Neural crest cell (in vitro differentiated cells): ENCODE measurements around the gene PARP4. TPM values are rescaled to one million over a fixed set of nuclear protein-coding genes. Genes with fewer than 3 reads are reported as not detected.
A peak's percentile ranks its signal among the peaks of the same experiment; 100 is the strongest.
"Not testable (repeated sequence)": the region's sequence is repeated elsewhere in the genome, so short reads cannot be mapped to it uniquely, and the experiment has no call there.

Source experiments
- DNase-seq: peaks from one replicate; pipeline ENCODE4 v3.0.0; 2021; ENCODE audit warnings: low read depth, mixed read lengths, low spot score
- H3K27ac Mint-ChIP-seq: one replicate; pipeline ENCODE4 v1.8.0; 2021; ENCODE audit warnings: mild to moderate bottlenecking, mixed read lengths; ENCODE audit not compliant: unreplicated experiment
- H3K27me3 Mint-ChIP-seq: 2 replicates; pipeline ENCODE4 v1.8.0; 2021; ENCODE audit warnings: low read depth, mild to moderate bottlenecking, mixed read lengths
- H3K36me3 Mint-ChIP-seq: 2 replicates; pipeline ENCODE4 v1.8.0; 2021; ENCODE audit warnings: low read depth, mild to moderate bottlenecking, mixed read lengths
- H3K4me1 Mint-ChIP-seq: 2 replicates; pipeline ENCODE4 v1.8.0; 2021; ENCODE audit warnings: mixed read lengths
- H3K4me3 Mint-ChIP-seq: one replicate; pipeline ENCODE4 v1.8.0; 2021; ENCODE audit warnings: mild to moderate bottlenecking, mixed read lengths
- H3K9me3 Mint-ChIP-seq: 2 replicates; pipeline ENCODE4 v1.8.0; 2021; ENCODE audit warnings: mixed read lengths
- CTCF ChIP-seq: fragments of 200-600 bp; sonication (generic); conservative IDR thresholded peaks from 2 replicates; pipeline ENCODE4 v1.5.0; 2021; ENCODE audit warnings: antibody characterized with exemption, mild to moderate bottlenecking
- total RNA-seq: library from RNA; stranded (reverse); gene quantifications from 2 replicates; pipeline ENCODE4 v1.2.1, GENCODE V29; 2021

The PARP4 gene
- total RNA-seq, 1 donor from 2014 or later: 36.3 TPM

- TF ChIP-seq CTCF: no peak
- H3K27me3 Mint-ChIP-seq: no peaks in the 10 kb centered on the region
- H3K36me3 Mint-ChIP-seq: no peaks in the 10 kb centered on the region
- no peaks in the 10 kb centered on the region for H3K4me1 Mint-ChIP-seq
- no peak for DNase-seq
- H3K9me3 Mint-ChIP-seq: no peaks in the 10 kb centered on the region
- no peak overlapping the region for H3K4me3 Mint-ChIP-seq
- no peak overlapping the region for H3K27ac Mint-ChIP-seq
These were observed 125.5 kb downstream of the PARP4 start for GRCh38 chr13:24386816-24387708.

- no peak overlapping the region for H3K27ac Mint-ChIP-seq
- H3K4me1 Mint-ChIP-seq: no peaks in the 10 kb centered on the region
- H3K9me3 Mint-ChIP-seq: no peaks in the 10 kb centered on the region
- H3K27me3 Mint-ChIP-seq: no peaks in the 10 kb centered on the region
- TF ChIP-seq CTCF: no peak
- H3K4me3 Mint-ChIP-seq: no peak overlapping the region
- no peaks in the 10 kb centered on the region for H3K36me3 Mint-ChIP-seq
- no peak for DNase-seq
These were observed 126.7 kb downstream of the PARP4 start for GRCh38 chr13:24385902-24386301.

GRCh38 chr13:24384946-24385345 lies 127.6 kb downstream of the PARP4 start:
- H3K4me1 Mint-ChIP-seq, H3K9me3 Mint-ChIP-seq, H3K27me3 Mint-ChIP-seq, H3K36me3 Mint-ChIP-seq, DNase-seq, H3K4me3 Mint-ChIP-seq: not testable (repeated sequence)
- peak overlapping the region; percentile 62 for H3K27ac Mint-ChIP-seq

GRCh38 chr13:24384091-24384490 lies 128.5 kb downstream of the PARP4 start:
- H3K4me3 Mint-ChIP-seq, H3K27me3 Mint-ChIP-seq, H3K36me3 Mint-ChIP-seq, H3K27ac Mint-ChIP-seq, H3K9me3 Mint-ChIP-seq, DNase-seq, H3K4me1 Mint-ChIP-seq: not testable (repeated sequence)

- TF ChIP-seq CTCF: no peak
- Mint-ChIP-seq H3K36me3 (no peaks in the 10 kb centered on the region), H3K4me3 (no peak overlapping the region), H3K4me1 (no peaks in the 10 kb centered on the region), H3K9me3 (no peaks in the 10 kb centered on the region), H3K27ac (no peak overlapping the region), H3K27me3 (no peaks in the 10 kb centered on the region)
- no peak for DNase-seq
These were observed 130.9 kb downstream of the PARP4 start for GRCh38 chr13:24381541-24382265.

GRCh38 chr13:24380881-24381280 lies 131.7 kb downstream of the PARP4 start:
- H3K27ac Mint-ChIP-seq, H3K9me3 Mint-ChIP-seq, H3K4me1 Mint-ChIP-seq, H3K36me3 Mint-ChIP-seq, H3K27me3 Mint-ChIP-seq, DNase-seq, H3K4me3 Mint-ChIP-seq: not testable (repeated sequence)

GRCh38 chr13:24380227-24380626 lies 132.4 kb downstream of the PARP4 start:
- H3K9me3 Mint-ChIP-seq, DNase-seq, H3K27ac Mint-ChIP-seq, H3K27me3 Mint-ChIP-seq, H3K4me1 Mint-ChIP-seq, H3K36me3 Mint-ChIP-seq, H3K4me3 Mint-ChIP-seq: not testable (repeated sequence)

GRCh38 chr13:24371273-24371672 lies 141.3 kb downstream of the PARP4 start:
- not testable (repeated sequence) for H3K9me3 Mint-ChIP-seq, H3K4me3 Mint-ChIP-seq, H3K27ac Mint-ChIP-seq, H3K4me1 Mint-ChIP-seq, H3K36me3 Mint-ChIP-seq, DNase-seq, H3K27me3 Mint-ChIP-seq
